Muscle layer of colon (tissue), 2 donors: Measurements from ENCODE around the gene MAP1LC3B.

Experiments used
- H3K27ac ChIP-seq: one replicate; pipeline ENCODE4 v1.7.0; 2013; ENCODE audit warnings: low read depth, mild to moderate bottlenecking, low read length, moderate library complexity
- H3K27me3 ChIP-seq, 2 donors: one replicate each; pipeline ENCODE4 v1.7.0; 2013; ENCODE audit warnings: low read length in 2 of 2, mild to moderate bottlenecking in 2 of 2; ENCODE audit not compliant: insufficient read depth in 2 of 2, control insufficient read depth in 1 of 2
- H3K36me3 ChIP-seq: one replicate; pipeline ENCODE4 v1.7.0; 2013; ENCODE audit warnings: mild to moderate bottlenecking, low read length; ENCODE audit not compliant: insufficient read depth
- H3K4me1 ChIP-seq: one replicate; pipeline ENCODE4 v1.7.0; 2013; ENCODE audit warnings: mild to moderate bottlenecking, low read length; ENCODE audit not compliant: insufficient read depth
- H3K4me3 ChIP-seq, 2 donors: one replicate each; pipeline ENCODE4 v1.7.0; 2013; ENCODE audit warnings: low read length in 2 of 2, low read depth in 1 of 2, mild to moderate bottlenecking in 1 of 2, moderate library complexity in 1 of 2
- H3K9ac ChIP-seq: one replicate; pipeline ENCODE4 v1.7.0; 2013; ENCODE audit warnings: low read length
- H3K9me3 ChIP-seq: one replicate; pipeline ENCODE4 v1.7.0; 2013; ENCODE audit warnings: mild to moderate bottlenecking, low read length
- donor health status: abdominal sarcoma.
- donor health status: Adenocarcinoma of cecum.

MAP1LC3B gene

DNA sequence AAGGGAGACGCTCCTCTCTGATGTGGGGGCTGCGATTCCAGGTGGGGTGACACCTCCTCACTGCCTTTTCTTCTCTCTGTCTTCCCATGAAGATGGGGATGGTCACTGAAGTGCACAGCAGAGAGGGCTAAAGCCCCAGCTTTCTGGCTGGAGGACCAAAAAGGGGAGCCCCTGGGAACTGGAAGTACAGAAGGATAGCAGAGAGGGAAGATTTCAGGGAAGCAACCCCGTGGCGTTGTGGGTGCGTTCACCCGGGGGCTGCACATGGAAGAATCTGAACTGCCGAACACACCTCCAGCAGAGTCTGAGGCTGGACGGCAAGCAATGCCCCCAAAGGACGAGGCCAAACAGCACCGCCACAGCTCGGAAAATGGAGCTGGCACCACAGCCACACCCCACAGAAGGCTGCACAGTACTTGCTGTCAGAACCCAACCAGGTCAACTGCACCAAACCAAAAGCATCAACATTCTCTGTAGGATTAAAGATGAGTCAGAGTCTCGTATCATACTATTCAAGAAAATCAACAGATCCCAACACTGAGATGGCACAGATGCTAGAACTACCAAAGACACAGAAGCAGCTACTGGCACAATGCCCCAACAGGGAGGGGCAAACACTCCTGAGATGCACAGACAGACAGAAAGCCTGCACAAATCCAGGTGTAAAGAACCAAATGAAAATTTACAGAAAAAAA is 49.9 kb downstream of the MAP1LC3B start:
- Histone ChIP-seq H3K36me3 (peaks cover 10% of the 10 kb centered on the region), H3K9ac (no peak overlapping the region), H3K4me1 (peaks cover 5% of the 10 kb centered on the region), H3K9me3 (no peaks in the 10 kb centered on the region), H3K27me3 (no peaks in the 10 kb centered on the region), H3K27ac (no peak overlapping the region), H3K4me3 (no peak overlapping the region)

DNA sequence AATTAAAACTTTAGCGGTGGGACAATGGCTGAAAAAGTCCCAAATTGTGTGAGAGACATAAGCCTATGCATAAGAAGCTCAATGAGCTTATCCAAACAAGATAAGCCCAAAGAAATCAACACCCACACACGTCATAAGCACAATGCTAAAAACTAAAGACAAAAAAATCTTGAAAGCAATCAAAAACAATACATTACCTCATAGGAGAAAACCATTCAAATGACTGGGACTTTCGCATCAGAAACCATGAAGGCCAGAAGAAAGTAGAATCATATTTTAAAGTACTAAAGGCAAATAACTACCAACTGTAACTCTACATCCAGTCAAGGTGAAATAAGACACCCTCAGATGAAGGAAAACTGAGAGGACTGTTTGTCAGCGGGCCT is 50.4 kb downstream of the MAP1LC3B start:
- no peak overlapping the region for H3K9ac ChIP-seq
- H3K9me3 ChIP-seq: no peaks in the 10 kb centered on the region
- no peak overlapping the region for H3K27ac ChIP-seq
- no peaks in the 10 kb centered on the region for H3K27me3 ChIP-seq
- peaks cover 11% of the 10 kb centered on the region for H3K4me1 ChIP-seq
- H3K4me3 ChIP-seq: no peak overlapping the region
- H3K36me3 ChIP-seq: peaks cover 10% of the 10 kb centered on the region

- H3K4me3 ChIP-seq: no peak overlapping the region
- no peak overlapping the region for H3K27ac ChIP-seq
- no peaks in the 10 kb centered on the region for H3K27me3 ChIP-seq
- no peak overlapping the region for H3K9ac ChIP-seq
- no peaks in the 10 kb centered on the region for H3K9me3 ChIP-seq
- H3K36me3 ChIP-seq: peaks cover 10% of the 10 kb centered on the region
- H3K4me1 ChIP-seq: peaks cover 13% of the 10 kb centered on the region
Observed at GRCh38 chr16:87443016-87443415, 50.9 kb downstream of the MAP1LC3B start.

DNA sequence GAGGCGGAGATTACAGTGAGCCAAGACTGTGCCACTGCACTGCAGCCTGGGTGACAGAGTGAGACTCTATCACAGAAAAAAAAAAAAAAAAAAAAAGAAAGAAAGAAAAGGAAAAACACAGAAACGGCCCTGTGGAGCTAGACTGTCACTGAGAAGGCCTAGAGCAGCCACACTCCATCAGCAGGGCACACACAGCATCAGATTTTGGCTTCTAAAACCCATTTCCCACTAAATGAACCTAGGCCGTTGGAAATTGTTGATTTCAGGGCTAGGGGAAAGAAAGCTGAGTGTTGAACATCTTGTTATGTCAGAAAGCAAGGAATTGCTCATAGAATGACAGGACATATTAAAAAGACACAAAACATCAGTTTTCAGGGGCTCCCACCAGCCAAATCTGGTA is 51.8 kb downstream of the MAP1LC3B start:
- peaks cover 10% of the 10 kb centered on the region for H3K36me3 ChIP-seq
- H3K27ac ChIP-seq: no peak overlapping the region
- no peaks in the 10 kb centered on the region for H3K9me3 ChIP-seq
- no peaks in the 10 kb centered on the region for H3K27me3 ChIP-seq
- peaks cover 13% of the 10 kb centered on the region for H3K4me1 ChIP-seq
- no peak overlapping the region for H3K4me3 ChIP-seq
- H3K9ac ChIP-seq: no peak overlapping the region

DNA sequence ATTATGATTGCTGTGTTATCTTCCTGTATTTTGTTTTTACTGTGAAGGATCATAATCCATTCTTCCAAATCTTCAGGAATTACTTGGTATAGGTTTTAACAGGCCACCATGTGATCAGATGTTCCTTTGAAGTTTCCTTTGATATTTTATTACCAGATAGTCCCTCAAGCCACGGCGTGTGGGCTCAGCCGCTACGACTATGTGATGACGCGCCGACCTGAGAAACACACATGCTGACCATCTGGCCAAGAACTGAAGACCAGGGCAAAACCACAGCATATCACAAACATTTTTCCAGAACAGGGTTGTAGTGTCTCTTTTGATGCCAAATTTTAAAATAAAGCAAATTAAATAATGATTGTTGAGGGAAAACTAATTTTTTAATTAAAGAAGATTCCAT is 53.4 kb downstream of the MAP1LC3B start:
- H3K4me3 ChIP-seq: no peak overlapping the region
- no peak overlapping the region for H3K27ac ChIP-seq
- no peak overlapping the region for H3K9ac ChIP-seq
- no peaks in the 10 kb centered on the region for H3K27me3 ChIP-seq
- no peaks in the 10 kb centered on the region for H3K9me3 ChIP-seq
- peaks cover 13% of the 10 kb centered on the region for H3K4me1 ChIP-seq
- H3K36me3 ChIP-seq: peaks cover 10% of the 10 kb centered on the region

DNA sequence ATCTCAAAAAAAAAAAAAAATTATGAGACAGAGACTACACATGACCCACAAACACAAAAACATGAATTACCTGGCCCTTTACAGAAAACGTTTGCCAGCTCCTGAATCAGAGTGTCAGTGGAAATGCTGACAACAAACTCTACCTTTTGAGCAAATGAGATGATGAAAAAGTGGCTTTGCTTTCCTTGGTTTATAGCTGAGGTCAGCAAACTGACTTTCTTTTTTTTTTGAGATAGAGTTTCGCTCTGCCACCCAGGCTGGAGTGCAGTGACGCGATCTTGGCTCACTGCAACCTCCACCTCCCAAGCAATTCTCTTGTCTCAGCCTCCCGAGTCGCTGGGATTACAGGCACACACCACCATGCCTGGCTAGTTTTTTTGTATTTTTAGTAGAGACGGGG is 54.3 kb downstream of the MAP1LC3B start:
- H3K4me3 ChIP-seq: no peak overlapping the region
- peaks cover 13% of the 10 kb centered on the region for H3K4me1 ChIP-seq
- no peak overlapping the region for H3K9ac ChIP-seq
- no peaks in the 10 kb centered on the region for H3K27me3 ChIP-seq
- H3K27ac ChIP-seq: peak overlapping the region; percentile 25
- H3K36me3 ChIP-seq: peaks cover 13% of the 10 kb centered on the region
- H3K9me3 ChIP-seq: no peaks in the 10 kb centered on the region

DNA sequence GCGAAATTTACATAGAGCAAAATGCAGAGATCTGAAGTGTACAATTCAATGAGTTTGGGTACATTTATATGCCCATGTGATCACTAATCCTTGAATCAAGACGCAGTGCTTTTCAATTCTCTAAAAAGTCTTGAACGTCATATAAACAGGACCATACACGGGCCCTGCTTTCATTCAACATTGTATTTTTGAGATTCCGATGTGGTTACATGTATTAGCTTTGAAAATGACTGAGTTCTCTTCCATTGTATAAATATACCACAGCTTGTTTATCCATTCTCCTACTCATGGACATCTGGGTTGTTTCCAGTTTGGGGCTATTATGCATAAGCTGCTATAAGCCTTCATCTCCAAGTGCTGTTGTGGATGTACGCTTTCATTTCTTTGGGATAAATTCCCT is 55.2 kb downstream of the MAP1LC3B start:
- peaks cover 13% of the 10 kb centered on the region for H3K4me1 ChIP-seq
- H3K27ac ChIP-seq: peak overlapping the region; percentile 65
- no peak overlapping the region for H3K4me3 ChIP-seq
- H3K36me3 ChIP-seq: peaks cover 13% of the 10 kb centered on the region
- H3K9ac ChIP-seq: no peak overlapping the region
- no peaks in the 10 kb centered on the region for H3K9me3 ChIP-seq
- no peaks in the 10 kb centered on the region for H3K27me3 ChIP-seq

GRCh38 chr16:87448866-87449265 is 56.7 kb downstream of the MAP1LC3B start:
- peaks cover 13% of the 10 kb centered on the region for H3K4me1 ChIP-seq
- peaks cover 19% of the 10 kb centered on the region for H3K36me3 ChIP-seq
- no peak overlapping the region for H3K27ac ChIP-seq
- no peaks in the 10 kb centered on the region for H3K9me3 ChIP-seq
- H3K9ac ChIP-seq: no peak overlapping the region
- H3K27me3 ChIP-seq: no peaks in the 10 kb centered on the region
- H3K4me3 ChIP-seq: no peak overlapping the region

GRCh38 chr16:87451563-87452210 is 59.6 kb downstream of the MAP1LC3B start:
- H3K9ac ChIP-seq: no peak overlapping the region
- no peak overlapping the region for H3K4me3 ChIP-seq
- H3K4me1 ChIP-seq: peaks cover 11% of the 10 kb centered on the region
- H3K27me3 ChIP-seq: no peaks in the 10 kb centered on the region
- peaks cover 12% of the 10 kb centered on the region for H3K36me3 ChIP-seq
- H3K27ac ChIP-seq: no peak overlapping the region
- H3K9me3 ChIP-seq: no peaks in the 10 kb centered on the region

GRCh38 chr16:87453326-87453725 is 61.2 kb downstream of the MAP1LC3B start:
- H3K9ac ChIP-seq: no peak overlapping the region
- H3K4me1 ChIP-seq: no peaks in the 10 kb centered on the region
- H3K27ac ChIP-seq: no peak overlapping the region
- H3K27me3 ChIP-seq: no peaks in the 10 kb centered on the region
- H3K4me3 ChIP-seq: no peak overlapping the region
- H3K9me3 ChIP-seq: no peaks in the 10 kb centered on the region
- H3K36me3 ChIP-seq: peaks cover 26% of the 10 kb centered on the region
